ENCODE data around the gene TBC1D22A.

Gene TBC1D22A

DNA sequence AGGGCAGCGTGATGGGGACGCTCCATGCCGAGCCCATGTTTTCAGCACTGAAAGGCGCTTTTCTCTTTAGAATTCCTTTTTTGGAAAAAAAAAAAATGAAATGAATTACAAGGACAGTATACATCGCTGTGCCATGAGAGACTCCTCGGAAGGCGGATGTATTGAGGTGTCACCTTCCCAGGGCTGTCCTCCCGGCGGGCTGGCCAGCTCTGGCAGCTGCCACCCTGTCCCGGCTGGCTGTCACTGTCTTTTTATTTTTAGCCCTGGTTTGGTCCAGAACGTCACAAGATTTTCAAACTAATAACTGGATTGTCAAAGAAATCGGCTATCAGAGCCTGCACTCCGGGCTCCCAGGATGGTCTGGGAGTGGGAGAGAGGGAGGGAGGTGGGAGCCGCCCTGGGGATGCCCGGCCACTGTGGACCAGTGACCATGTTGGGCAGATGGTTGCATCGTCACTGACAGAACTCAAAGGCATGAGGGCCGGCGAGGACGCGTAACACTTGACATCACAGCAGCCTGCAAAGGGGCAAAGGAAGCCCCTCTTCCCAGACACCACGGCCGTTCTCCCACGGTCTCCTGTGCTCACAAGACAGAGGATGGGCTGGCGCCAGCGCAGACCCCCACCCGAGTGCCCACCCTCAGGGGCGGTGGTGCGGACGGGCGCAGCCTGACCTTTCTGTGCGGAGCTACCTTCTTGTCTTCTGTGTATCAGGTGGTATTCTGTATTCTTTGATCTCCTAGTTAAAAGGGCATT, 392.9 kb downstream of the TBC1D22A start:
- TF ChIP-seq, protein P1, sequence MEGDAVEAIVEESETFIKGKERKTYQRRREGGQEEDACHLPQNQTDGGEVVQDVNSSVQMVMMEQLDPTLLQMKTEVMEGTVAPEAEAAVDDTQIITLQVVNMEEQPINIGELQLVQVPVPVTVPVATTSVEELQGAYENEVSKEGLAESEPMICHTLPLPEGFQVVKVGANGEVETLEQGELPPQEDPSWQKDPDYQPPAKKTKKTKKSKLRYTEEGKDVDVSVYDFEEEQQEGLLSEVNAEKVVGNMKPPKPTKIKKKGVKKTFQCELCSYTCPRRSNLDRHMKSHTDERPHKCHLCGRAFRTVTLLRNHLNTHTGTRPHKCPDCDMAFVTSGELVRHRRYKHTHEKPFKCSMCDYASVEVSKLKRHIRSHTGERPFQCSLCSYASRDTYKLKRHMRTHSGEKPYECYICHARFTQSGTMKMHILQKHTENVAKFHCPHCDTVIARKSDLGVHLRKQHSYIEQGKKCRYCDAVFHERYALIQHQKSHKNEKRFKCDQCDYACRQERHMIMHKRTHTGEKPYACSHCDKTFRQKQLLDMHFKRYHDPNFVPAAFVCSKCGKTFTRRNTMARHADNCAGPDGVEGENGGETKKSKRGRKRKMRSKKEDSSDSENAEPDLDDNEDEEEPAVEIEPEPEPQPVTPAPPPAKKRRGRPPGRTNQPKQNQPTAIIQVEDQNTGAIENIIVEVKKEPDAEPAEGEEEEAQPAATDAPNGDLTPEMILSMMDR (IDR thresholded peaks at IDR 0.05; ENCODE audit: poor library complexity, severe bottlenecking): no peak
- Histone ChIP-seq H3K36me3 (ENCODE audit: low read depth) (no peaks in the 10 kb centered on the region), H3K27ac (ENCODE audit: poor library complexity, severe bottlenecking) (no peak overlapping the region), H3K4me1 (ENCODE audit: insufficient read depth, poor library complexity, severe bottlenecking) (no peaks in the 10 kb centered on the region), H3K9me3 (ENCODE audit: severe bottlenecking) (no peaks in the 10 kb centered on the region), H3K4me3 (ENCODE audit: severe bottlenecking) (no peak overlapping the region), H3K27me3 (ENCODE audit: insufficient read depth, poor library complexity, severe bottlenecking) (no peaks in the 10 kb centered on the region)
- ATAC-seq (ENCODE audit: low read depth) (no peak), DNase-seq (ENCODE audit: low spot score) (no peak)

DNA sequence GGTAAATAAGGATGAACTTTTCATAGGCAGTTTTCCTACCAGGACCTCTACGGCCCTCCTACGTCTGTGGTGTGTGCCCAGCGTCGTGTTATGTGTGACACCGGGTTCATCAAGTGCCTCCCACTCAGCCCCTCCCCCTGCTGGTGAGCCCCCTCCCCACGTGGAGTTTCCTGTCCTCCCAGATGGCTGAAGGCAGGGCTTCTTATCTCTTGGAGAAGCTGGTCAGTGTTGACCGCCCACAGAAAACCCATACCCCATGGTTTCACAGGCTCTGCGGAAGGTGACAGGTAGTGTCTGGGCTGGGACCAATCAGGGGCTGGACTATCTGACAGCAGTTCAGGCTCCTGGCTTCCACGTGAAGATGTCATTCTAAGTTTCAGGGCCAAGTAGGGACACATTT, 393.5 kb downstream of the TBC1D22A start:
- Histone ChIP-seq H3K36me3 (ENCODE audit: low read depth) (no peaks in the 10 kb centered on the region), H3K9me3 (ENCODE audit: severe bottlenecking) (no peaks in the 10 kb centered on the region), H3K27me3 (ENCODE audit: insufficient read depth, poor library complexity, severe bottlenecking) (no peaks in the 10 kb centered on the region), H3K27ac (ENCODE audit: poor library complexity, severe bottlenecking) (no peak overlapping the region), H3K4me3 (ENCODE audit: severe bottlenecking) (no peak overlapping the region), H3K4me1 (ENCODE audit: insufficient read depth, poor library complexity, severe bottlenecking) (no peaks in the 10 kb centered on the region)
- DNase-seq (ENCODE audit: low spot score): no peak
- ATAC-seq (ENCODE audit: low read depth): no peak
- TF ChIP-seq, protein P1 (IDR thresholded peaks at IDR 0.05; ENCODE audit: poor library complexity, severe bottlenecking): no peak

DNA sequence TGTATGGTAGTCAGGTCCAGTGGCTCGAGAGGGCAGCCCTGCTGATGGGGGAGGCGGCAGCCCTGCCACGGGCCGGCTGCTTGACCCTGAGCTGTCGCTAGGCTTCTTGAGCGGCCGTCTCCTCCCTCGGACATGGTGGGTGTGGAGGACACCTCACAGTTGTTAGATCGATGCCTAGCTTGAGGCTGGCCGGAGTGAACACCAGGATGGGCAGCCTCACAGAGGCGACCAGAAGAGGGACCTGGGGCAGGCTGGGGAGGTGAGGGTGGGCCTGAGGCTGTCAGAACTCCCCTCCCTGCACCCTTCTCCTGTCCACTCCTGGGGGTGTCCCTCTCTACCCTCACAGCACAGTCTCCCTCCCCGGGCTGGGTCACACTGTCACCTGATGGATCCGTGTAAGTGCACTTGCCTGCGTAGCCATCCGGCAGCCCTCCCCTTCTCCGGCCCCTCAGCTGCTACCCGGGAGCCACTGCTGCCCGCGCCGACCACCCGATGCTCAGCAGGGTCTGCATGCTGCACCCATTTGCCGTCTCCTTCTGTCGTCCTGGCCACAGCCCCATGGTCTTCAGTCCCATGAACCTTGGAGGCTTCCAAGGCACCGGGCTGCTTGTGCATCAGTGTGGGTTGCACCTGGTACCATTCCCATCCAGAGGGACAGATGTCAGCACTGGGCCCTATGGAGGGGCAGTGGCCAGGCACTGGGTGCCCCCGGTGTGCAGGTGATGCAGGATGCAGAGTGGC, 394.1 kb downstream of the TBC1D22A start:
- no peak overlapping the region for H3K27ac ChIP-seq (ENCODE audit: poor library complexity, severe bottlenecking)
- no peaks in the 10 kb centered on the region for H3K27me3 ChIP-seq (ENCODE audit: insufficient read depth, poor library complexity, severe bottlenecking)
- no peaks in the 10 kb centered on the region for H3K4me1 ChIP-seq (ENCODE audit: insufficient read depth, poor library complexity, severe bottlenecking)
- no peaks in the 10 kb centered on the region for H3K36me3 ChIP-seq (ENCODE audit: low read depth)
- H3K4me3 ChIP-seq (ENCODE audit: severe bottlenecking): no peak overlapping the region
- DNase-seq (ENCODE audit: low spot score) (no peak), ATAC-seq (ENCODE audit: low read depth) (no peak)
- TF ChIP-seq, protein P1 (IDR thresholded peaks at IDR 0.05; ENCODE audit: poor library complexity, severe bottlenecking): no peak
- H3K9me3 ChIP-seq (ENCODE audit: severe bottlenecking): no peaks in the 10 kb centered on the region

DNA sequence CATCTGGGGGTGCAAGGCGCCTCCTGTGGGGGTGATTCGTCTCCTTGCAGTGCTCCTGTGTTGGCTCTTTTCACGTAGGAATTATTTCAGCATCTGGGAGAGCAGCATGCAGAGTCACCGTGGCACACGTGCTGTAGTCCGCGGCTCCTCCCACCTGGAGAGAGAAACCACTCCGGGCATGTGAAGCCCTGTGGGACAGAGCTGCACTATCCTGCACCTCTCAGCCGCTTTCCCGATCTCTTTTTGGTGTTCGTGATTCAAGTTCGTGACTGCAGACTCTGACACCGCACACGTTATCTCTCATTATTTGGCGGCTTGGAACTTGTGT, 394.6 kb downstream of the TBC1D22A start:
- TF ChIP-seq, protein P1 (IDR thresholded peaks at IDR 0.05; ENCODE audit: poor library complexity, severe bottlenecking): no peak
- H3K27me3 ChIP-seq (ENCODE audit: insufficient read depth, poor library complexity, severe bottlenecking): no peaks in the 10 kb centered on the region
- H3K4me1 ChIP-seq (ENCODE audit: insufficient read depth, poor library complexity, severe bottlenecking): no peaks in the 10 kb centered on the region
- no peaks in the 10 kb centered on the region for H3K36me3 ChIP-seq (ENCODE audit: low read depth)
- no peak overlapping the region for H3K27ac ChIP-seq (ENCODE audit: poor library complexity, severe bottlenecking)
- no peak for ATAC-seq (ENCODE audit: low read depth)
- DNase-seq (ENCODE audit: low spot score): no peak
- H3K4me3 ChIP-seq (ENCODE audit: severe bottlenecking): no peak overlapping the region
- H3K9me3 ChIP-seq (ENCODE audit: severe bottlenecking): no peaks in the 10 kb centered on the region

All from RWPE2 (cell line).